Activated CD4-positive, alpha-beta T cell treated with anti-CD3 and anti-CD28 coated beads, Interleukin-10, Interleukin-2, amounts not matched to agents 100 ng/mL and 50 ng/mL, durations not matched to agents 16 hours and 8 hours (primary cell): Measurements from ENCODE around the gene SMIM10.
"Not testable (repeated sequence)": the region's sequence is repeated elsewhere in the genome, so short reads cannot be mapped to it uniquely, and the experiment has no call there.

ENCODE experiments used
- DNase-seq: peaks from one replicate; pipeline ENCODE4 v3.0.0-alpha.2; 2020

Gene SMIM10

GRCh38 chrX:135015523-135016245, 24.9 kb downstream of the SMIM10 start:
- no peak for DNase-seq

- DNase-seq: not testable (repeated sequence)
Observed at GRCh38 chrX:135019890-135020289, 29.1 kb downstream of the SMIM10 start.

GRCh38 chrX:135023791-135024190, 33.0 kb downstream of the SMIM10 start:
- DNase-seq: not testable (repeated sequence)

GRCh38 chrX:135024526-135024925, 33.7 kb downstream of the SMIM10 start:
- no peak for DNase-seq

GRCh38 chrX:135030207-135030963, 39.6 kb downstream of the SMIM10 start:
- DNase-seq: not testable (repeated sequence)

GRCh38 chrX:135041149-135042123, 50.6 kb downstream of the SMIM10 start:
- not testable (repeated sequence) for DNase-seq
